Ishikawa (cell line): Measurements from ENCODE around the gene TRAPPC3.
A peak's percentile ranks its signal among the peaks of the same experiment; 100 is the strongest.

Experiments used
- CEBPB ChIP-seq: IDR thresholded peaks from 2 replicates; pipeline ENCODE4 v1.6.1; 2012
- CREB1 ChIP-seq: IDR thresholded peaks from 2 replicates; pipeline ENCODE4 v1.6.1; 2012; ENCODE audit warnings: low read depth
- EGR1 ChIP-seq: IDR thresholded peaks from 2 replicates; pipeline ENCODE4 v1.6.1; 2012
- EP300 ChIP-seq: IDR thresholded peaks from 2 replicates; pipeline ENCODE4 v1.6.1; 2012; ENCODE audit warnings: borderline replicate concordance
- FOXM1 ChIP-seq: IDR thresholded peaks from 2 replicates; pipeline ENCODE4 v1.6.1; 2012; ENCODE audit warnings: low read depth, borderline replicate concordance
- NFIC ChIP-seq: IDR thresholded peaks from 2 replicates; pipeline ENCODE4 v1.6.1; 2012
- RAD21 ChIP-seq: IDR thresholded peaks from 2 replicates; pipeline ENCODE4 v1.6.1; 2012; ENCODE audit warnings: low read depth
- TAF1 ChIP-seq: IDR thresholded peaks from 2 replicates; pipeline ENCODE4 v1.6.1; 2012; ENCODE audit warnings: low read depth, mild to moderate bottlenecking
- TCF12 ChIP-seq: IDR thresholded peaks from 2 replicates; pipeline ENCODE4 v1.6.1; 2012; ENCODE audit warnings: low read depth
- TEAD4 ChIP-seq: IDR thresholded peaks from 2 replicates; pipeline ENCODE4 v1.6.1; 2012
- YY1 ChIP-seq: IDR thresholded peaks from 2 replicates; pipeline ENCODE4 v1.6.1; 2012; ENCODE audit warnings: low read depth
- ZBTB7A ChIP-seq: IDR thresholded peaks from 2 replicates; pipeline ENCODE4 v1.6.1; 2012; ENCODE audit warnings: low read depth
- TF ChIP-seq, protein P1 (sequence below): IDR thresholded peaks from 2 replicates; pipeline ENCODE4 v1.6.1; 2012
- TF ChIP-seq, protein P2 (sequence below): IDR thresholded peaks from 2 replicates; pipeline ENCODE4 v1.6.1; 2012
- TF ChIP-seq, protein P3 (sequence below): IDR thresholded peaks from 2 replicates; pipeline ENCODE4 v1.6.1; 2012; ENCODE audit warnings: low read depth, mild to moderate bottlenecking

The TRAPPC3 gene

DNA sequence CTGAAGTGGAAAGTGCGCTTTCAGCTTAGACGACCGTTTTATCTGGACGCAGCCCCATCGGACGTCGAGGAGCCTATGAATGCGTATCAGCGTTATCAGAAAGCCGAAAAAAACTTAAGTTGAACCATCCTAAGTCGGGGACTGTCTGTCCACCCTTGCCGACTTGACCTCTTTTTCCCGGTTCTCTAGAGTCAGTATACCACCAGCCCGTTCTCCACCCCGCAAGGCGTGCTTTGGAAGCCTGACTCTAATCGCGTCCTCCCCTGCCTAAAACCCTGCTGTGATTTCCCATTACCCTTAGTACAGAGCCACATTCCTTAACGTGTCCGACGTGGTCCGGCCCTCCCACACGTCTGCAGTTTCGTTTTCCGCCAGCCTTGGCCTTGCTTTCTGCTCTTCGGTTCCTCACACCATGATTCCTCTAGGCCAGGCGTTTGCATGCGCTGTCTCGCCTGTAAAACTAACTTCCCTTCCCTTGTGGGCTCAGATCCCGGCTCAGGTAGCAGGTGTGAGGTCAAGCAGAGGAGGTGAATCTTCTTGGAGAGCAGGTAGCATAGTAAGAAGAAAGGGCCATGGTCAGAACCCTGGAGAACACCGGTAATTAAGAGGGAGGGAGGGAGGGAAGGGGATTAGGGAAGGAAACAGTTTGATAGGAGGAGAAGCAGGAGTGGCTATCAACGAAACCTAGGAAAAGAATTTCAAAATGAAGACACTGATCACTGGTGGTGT is 59.7 kb downstream of the TRAPPC3 start:
- TF ChIP-seq, protein P1, sequence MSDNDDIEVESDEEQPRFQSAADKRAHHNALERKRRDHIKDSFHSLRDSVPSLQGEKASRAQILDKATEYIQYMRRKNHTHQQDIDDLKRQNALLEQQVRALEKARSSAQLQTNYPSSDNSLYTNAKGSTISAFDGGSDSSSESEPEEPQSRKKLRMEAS, result peak; percentile 53
- no peak for TF ChIP-seq TAF1
- peak; percentile 79 for TF ChIP-seq TEAD4
- no peak for TF ChIP-seq CREB1
- no peak for TF ChIP-seq NFIC
- peak; percentile 43; the same call in 1 of the 2 replicates for TF ChIP-seq EGR1

DNA sequence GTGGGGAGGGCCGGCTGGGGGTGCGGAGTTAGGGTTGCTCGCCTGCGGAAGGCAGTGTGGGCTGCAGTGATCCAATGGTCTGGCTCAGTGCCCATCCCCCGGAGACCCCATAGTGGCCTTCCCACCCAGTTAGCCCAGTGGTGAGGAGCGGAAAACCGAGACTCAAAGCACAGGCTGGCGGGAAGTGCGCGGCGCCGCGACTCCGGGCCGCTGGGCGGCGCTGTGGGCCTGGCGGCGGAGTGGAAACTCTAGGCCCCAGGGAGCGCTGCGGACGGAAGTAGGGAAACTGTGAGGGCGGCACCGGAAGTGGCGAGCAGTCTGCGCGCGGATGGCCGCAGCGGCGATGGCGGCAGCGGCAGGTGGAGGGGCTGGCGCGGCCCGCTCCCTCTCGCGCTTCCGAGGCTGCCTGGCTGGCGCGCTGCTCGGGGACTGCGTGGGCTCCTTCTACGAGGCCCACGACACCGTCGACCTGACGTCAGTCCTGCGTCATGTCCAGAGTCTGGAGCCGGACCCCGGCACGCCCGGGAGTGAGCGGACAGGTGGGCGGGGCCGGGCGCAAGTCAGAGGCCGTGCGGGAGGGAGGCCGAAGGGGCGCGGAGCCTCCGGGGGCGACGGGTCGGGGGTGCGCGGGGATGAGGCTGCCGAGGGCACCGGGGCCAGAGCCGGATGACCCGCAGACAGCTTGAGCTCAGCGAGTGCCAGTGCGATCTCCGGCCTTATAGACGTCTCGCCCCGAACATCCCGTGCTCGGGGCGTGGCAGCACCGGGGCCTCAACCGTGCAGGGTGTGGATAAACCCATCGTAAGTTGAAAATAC is 60.5 kb downstream of the TRAPPC3 start, which contains the start of gene ADPRS:
TSS of gene ADPRS (plus strand) at position 316 of the 816 bp plus-strand sequence. CDS start at position 329, 13 bp downstream.
- TF ChIP-seq NFIC (no peak), FOXM1 (no peak), CREB1 (peak; percentile 83), TEAD4 (no peak; the same call in 1 of the 2 replicates), EGR1 (peak; percentile 61; the same call in 1 of the 2 replicates), EP300 (peak; percentile 48; the same call in 1 of the 2 replicates), TAF1 (peak; percentile 97), YY1 (peak; percentile 97), CEBPB (no peak; the same call in 1 of the 2 replicates), ZBTB7A (peak; percentile 72), RAD21 (peak; percentile 38; the same call in 1 of the 2 replicates), TCF12 (peak; percentile 73; the same call in 1 of the 2 replicates)
- TF ChIP-seq, protein P2, sequence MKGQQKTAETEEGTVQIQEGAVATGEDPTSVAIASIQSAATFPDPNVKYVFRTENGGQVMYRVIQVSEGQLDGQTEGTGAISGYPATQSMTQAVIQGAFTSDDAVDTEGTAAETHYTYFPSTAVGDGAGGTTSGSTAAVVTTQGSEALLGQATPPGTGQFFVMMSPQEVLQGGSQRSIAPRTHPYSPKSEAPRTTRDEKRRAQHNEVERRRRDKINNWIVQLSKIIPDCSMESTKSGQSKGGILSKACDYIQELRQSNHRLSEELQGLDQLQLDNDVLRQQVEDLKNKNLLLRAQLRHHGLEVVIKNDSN, result no peak
- TF ChIP-seq, protein P1, result peak; percentile 94
- TF ChIP-seq, protein P3, sequence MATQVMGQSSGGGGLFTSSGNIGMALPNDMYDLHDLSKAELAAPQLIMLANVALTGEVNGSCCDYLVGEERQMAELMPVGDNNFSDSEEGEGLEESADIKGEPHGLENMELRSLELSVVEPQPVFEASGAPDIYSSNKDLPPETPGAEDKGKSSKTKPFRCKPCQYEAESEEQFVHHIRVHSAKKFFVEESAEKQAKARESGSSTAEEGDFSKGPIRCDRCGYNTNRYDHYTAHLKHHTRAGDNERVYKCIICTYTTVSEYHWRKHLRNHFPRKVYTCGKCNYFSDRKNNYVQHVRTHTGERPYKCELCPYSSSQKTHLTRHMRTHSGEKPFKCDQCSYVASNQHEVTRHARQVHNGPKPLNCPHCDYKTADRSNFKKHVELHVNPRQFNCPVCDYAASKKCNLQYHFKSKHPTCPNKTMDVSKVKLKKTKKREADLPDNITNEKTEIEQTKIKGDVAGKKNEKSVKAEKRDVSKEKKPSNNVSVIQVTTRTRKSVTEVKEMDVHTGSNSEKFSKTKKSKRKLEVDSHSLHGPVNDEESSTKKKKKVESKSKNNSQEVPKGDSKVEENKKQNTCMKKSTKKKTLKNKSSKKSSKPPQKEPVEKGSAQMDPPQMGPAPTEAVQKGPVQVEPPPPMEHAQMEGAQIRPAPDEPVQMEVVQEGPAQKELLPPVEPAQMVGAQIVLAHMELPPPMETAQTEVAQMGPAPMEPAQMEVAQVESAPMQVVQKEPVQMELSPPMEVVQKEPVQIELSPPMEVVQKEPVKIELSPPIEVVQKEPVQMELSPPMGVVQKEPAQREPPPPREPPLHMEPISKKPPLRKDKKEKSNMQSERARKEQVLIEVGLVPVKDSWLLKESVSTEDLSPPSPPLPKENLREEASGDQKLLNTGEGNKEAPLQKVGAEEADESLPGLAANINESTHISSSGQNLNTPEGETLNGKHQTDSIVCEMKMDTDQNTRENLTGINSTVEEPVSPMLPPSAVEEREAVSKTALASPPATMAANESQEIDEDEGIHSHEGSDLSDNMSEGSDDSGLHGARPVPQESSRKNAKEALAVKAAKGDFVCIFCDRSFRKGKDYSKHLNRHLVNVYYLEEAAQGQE, result no peak

DNA sequence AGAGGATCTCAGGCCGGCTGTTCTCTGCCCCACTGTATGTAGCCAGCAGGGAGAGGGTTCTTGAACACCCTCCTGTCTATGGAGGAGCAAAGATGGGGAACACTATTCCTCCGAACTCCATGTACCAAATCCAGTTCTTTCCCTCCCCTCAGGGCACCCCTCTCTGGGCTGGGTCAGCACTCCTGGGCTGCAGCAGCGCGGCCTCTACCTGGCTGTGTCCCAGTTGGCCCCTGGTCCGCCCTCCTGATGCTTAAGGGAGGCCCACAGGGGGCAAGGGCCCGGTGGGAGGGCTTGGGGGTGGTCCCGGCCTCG is 61.1 kb downstream of the TRAPPC3 start:
- no peak for TF ChIP-seq NFIC
- no peak for TF ChIP-seq YY1
- TF ChIP-seq, protein P3, result no peak
- no peak for TF ChIP-seq TEAD4
- TF ChIP-seq TCF12, result no peak
- TF ChIP-seq CREB1, result no peak
- TF ChIP-seq, protein P2, result no peak
- no peak for TF ChIP-seq RAD21
- no peak for TF ChIP-seq TAF1
- TF ChIP-seq, protein P1, result no peak
- TF ChIP-seq EP300, result no peak
- no peak for TF ChIP-seq FOXM1
- TF ChIP-seq ZBTB7A, result no peak; the same call in 1 of the 2 replicates
- TF ChIP-seq EGR1, result no peak
- TF ChIP-seq CEBPB, result no peak

DNA sequence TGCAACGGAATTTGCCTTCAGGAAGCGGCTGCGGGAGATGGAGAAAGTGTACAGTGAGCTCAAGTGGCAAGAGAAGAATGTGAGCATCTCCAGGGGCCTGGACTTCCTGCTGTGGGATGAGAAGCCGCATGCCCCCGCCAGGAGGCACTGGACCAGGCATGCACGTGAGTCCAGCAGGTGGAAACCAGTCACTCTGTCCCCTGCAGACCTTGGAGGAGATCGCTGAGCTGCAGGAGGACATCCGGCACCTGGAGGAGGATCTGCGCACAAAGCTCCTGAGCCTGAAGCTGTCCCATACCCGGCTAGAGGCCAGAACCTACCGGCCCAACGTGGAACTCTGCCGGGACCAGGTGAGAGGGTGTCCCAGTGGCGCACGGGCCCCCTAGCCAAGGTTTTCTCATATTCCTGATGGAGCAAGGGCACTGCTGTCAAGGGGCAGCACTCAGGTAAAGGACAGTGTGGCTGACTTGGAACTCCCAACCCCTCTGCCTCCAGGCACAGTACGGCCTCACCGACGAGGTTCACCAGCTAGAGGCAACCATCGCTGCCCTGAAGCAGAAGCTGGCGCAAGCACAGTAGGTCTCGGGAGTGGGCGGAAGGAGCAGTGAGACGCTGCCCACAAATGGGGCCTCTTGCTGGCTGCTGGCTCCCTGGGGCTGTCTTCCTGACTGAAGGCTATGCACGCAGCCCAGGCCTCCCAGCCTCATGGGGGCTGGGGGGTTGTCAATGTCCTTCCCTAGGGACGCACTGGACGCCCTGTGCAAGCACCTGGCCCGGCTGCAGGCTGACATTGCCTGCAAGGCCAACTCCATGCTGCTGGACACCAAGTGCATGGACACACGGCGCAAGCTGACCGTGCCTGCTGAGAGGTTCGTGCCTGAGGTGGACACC is 61.8 kb downstream of the TRAPPC3 start:
- no peak for TF ChIP-seq CREB1
